ENCODE results near the gene HAUS7.

DNA sequence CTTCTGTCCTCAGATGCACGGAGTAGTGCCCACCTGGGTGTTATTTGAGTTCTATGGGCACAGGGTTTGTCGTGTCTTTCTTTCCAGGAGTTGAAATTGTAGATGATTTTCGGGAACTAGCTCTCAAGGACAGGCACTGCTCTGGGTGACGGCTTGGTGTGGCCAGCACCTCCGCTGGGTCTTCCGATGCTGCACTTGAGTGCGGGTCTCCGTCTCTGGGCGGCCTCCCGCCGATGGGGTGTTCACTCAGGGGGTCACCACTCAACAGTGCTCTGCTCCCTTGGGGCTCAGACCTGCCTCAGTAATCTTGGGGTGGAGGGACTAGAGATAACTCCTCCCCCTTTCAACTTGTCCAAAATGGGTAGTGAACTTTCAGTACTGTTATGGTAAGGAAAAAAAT lies 56.6 kb downstream of the HAUS7 start:
- TF ChIP-seq EP300 (IDR thresholded peaks at IDR 0.05; ENCODE audit: low read depth) = no peak
- TF ChIP-seq POLR2A (IDR thresholded peaks at IDR 0.05) = no peak
- TF ChIP-seq, protein P1, sequence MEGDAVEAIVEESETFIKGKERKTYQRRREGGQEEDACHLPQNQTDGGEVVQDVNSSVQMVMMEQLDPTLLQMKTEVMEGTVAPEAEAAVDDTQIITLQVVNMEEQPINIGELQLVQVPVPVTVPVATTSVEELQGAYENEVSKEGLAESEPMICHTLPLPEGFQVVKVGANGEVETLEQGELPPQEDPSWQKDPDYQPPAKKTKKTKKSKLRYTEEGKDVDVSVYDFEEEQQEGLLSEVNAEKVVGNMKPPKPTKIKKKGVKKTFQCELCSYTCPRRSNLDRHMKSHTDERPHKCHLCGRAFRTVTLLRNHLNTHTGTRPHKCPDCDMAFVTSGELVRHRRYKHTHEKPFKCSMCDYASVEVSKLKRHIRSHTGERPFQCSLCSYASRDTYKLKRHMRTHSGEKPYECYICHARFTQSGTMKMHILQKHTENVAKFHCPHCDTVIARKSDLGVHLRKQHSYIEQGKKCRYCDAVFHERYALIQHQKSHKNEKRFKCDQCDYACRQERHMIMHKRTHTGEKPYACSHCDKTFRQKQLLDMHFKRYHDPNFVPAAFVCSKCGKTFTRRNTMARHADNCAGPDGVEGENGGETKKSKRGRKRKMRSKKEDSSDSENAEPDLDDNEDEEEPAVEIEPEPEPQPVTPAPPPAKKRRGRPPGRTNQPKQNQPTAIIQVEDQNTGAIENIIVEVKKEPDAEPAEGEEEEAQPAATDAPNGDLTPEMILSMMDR (IDR thresholded peaks at IDR 0.05) = no peak
- no peak for TF ChIP-seq POLR2AphosphoS5 (IDR thresholded peaks at IDR 0.05)

Data from transverse colon (tissue), 4 donors.